NCI-H226 (cell line): ENCODE measurements around the gene NOLC1.

Experiments used
- DNase-seq: peaks from one replicate; pipeline ENCODE4 v3.0.0-alpha.2; 2015

NOLC1 gene

GRCh38 chr10:102151774-102152544, at the start of gene NOLC1:
TSS of gene NOLC1 (plus strand) at chr10:102152389. CDS start at chr10:102152411, 22 bp downstream.
- DNase-seq: peak; percentile 99

DNA sequence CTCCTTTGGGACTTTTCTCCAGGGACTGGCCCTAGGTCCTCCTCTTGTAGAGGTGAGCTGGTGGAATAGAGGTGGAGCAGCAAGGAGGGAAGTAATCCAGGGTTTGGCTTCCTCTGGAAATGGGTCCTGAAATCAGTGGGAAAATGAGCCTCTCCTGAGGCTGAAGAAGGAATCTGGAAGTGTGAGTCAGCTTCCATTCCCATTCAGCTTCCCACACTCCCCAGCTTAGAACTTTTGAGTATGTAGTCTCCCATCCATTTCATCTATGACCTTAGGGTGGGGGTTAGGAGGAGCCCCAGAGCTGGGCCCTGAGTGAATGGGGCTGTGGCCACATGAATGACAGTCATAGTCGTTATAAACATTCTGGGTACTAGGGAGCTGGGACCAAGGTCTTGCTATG, 49.8 kb upstream of the NOLC1 start:
- DNase-seq: no peak

GRCh38 chr10:102106998-102107397, 45.2 kb upstream of the NOLC1 start:
- DNase-seq: no peak

DNA sequence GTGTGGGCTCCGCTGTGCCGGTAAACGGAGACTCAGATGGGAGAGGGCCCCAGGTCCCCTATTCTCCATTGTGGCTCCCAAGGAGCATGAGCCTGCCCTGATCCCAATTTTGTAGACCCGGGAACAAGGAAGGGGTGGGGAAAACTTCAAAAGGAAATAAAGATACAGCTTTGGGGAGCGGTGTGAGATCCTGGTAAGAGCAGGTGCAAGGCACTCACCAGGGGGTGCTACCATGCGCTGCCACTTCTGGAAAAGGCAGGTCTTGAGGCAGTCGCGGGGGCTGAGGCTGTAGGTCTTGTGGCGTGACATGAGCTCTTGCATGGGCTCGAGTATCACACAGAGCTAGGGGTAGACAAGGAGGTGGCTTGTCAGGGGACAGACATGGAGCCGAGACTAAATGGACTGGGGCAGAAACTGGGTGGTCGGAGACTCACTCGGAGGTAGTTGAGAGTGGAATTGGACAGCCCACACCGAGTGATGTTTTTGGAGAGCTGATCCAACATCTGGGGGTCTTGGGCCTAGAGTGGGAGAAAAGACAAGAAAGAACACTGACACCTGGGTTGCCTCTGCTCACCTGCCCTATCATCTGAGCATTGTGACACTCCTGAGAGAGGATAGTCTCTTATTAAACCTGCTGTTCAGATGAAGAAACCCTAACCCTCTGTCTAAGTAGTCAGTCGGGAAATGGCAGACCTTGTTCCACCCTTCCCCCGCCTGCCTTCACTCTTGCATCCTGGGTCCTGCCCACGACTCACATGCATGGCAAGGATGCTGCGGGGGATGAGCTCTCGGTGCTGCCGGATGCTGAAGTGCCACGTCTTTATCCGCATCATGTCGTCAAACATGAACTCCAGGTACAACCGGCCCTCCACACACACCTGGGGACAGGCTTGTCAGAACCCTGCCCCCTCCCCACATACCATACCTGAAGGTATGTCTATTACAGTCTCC, 42.7 kb upstream of the NOLC1 start:
- no peak for DNase-seq

DNA sequence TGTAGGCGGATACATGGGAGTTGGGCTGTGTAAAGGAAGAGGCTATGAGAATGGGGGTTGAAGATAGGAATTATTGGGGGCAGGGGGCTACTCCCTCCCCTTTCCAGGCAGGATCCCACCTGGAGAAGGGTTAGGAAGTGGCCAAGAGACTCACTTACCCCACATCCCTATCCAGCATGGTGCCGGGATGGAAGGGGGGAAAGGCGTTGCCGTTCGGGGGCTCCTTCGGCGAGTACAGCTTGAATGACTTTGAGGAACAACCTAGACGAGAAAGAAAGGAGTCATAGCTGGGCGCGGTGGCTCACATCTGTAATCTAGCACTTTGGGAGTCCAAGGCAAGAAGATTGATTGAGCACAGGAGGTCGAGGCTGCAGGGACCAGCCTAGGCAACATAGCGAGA, 40.9 kb upstream of the NOLC1 start:
- DNase-seq: no peak

DNA sequence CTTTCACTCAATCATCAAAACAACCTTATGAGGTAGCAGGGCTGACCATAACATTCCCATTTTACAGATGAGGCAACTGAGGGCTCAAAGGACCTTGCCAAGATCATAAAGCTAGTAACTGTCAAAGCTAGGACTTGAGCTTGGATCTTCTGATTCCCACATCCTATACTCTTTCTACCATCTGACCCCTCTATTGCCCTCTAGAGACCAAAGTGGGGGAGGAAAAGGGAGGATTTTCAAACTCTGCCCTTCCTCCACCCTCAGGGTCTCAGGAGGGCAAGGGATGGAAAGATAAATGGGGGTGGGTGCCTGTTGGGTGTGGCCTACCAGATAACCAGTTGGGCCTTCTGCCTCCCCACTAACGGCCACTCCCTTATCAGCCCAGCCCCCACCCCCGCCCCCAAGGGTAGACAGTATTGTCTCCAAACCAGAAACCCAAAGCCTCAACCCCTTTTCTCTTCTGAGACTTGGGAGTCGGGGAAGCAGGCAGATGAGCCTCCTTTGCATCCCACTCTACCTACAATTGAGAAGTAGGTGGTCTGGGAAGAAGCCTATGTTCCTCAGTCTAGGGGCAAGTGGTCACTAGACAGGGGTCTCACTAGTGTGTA, 39.9 kb upstream of the NOLC1 start:
- no peak for DNase-seq

DNA sequence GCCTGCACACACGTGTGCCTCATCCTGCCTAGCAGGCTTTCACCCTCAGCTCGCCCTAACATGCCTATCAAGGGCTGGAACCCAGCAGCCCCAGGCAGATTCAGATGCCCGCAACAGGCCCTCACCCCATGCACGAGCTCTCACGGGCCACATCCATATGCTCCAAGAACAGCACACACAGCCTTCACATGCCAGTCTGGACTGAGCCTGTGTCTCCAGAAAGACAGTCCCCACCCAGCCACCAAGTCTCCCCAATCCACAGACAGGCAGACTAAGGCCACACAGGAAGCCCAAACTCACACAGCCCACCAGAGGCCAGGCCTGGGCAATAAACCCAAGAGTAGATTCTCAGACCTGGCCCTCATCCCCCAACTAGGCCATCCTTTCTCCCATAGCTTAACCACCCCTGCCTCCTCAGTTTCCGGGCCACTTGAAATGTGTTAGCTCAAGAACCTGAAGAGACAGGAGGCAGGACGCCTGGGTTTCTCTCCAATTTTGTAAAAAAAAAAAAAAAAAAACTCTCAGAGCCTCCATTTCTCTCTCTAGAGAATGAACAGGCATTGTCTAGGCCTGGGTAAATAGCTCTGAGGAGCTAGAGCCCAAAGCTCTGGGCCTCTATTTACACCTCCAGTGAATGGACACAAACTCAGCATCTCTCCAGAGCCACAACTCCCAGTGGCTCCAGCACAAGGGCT, 38.8 kb upstream of the NOLC1 start:
- DNase-seq: no peak

- no peak for DNase-seq
Measured at GRCh38 chr10:102113956-102114857, 38.0 kb upstream of the NOLC1 start.

GRCh38 chr10:102114861-102115618, 37.1 kb upstream of the NOLC1 start:
- peak; percentile 87 for DNase-seq

DNA sequence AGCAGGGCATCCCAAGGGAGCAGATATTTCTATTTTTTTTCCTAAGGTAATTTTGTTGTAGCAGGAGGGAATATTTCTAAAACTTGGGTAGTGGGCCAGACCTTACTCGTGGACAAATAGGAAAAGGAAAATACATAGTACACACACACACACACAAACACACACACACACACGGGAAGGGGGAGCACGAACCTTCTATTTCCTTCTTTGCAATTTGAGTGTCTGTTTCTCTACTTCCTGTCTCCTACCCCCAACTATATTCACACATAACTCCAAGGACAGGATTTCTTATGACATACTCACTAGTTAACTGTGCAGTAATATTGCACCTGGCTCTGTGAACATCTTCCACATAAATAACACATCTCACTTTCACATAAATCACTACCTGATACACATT, 36.4 kb upstream of the NOLC1 start:
- no peak for DNase-seq

DNA sequence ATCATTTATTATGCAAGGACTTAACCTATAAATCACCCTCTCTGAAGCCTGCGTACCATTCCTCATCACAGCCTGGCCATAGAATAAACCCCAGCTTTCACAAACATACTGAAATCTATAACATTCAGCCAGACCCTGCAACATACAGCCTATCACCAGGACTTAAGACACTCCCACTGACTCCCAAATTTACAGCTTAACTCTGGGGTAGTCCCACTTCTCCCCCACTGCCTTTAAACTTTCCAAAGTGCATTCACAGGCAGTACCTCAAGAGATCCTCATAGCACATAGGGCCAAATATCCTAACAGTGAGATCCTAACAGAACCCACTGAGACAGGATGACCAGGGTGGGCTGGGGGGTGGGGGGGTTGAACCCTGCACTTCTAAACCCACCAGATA, 35.5 kb upstream of the NOLC1 start:
- no peak for DNase-seq

- DNase-seq: peak; percentile 44
Measured at GRCh38 chr10:102117391-102118159, 34.6 kb upstream of the NOLC1 start.

GRCh38 chr10:102118867-102119266, 33.3 kb upstream of the NOLC1 start:
- no peak for DNase-seq

- peak; percentile 66 for DNase-seq
Measured at GRCh38 chr10:102119417-102120141, 32.6 kb upstream of the NOLC1 start.

DNA sequence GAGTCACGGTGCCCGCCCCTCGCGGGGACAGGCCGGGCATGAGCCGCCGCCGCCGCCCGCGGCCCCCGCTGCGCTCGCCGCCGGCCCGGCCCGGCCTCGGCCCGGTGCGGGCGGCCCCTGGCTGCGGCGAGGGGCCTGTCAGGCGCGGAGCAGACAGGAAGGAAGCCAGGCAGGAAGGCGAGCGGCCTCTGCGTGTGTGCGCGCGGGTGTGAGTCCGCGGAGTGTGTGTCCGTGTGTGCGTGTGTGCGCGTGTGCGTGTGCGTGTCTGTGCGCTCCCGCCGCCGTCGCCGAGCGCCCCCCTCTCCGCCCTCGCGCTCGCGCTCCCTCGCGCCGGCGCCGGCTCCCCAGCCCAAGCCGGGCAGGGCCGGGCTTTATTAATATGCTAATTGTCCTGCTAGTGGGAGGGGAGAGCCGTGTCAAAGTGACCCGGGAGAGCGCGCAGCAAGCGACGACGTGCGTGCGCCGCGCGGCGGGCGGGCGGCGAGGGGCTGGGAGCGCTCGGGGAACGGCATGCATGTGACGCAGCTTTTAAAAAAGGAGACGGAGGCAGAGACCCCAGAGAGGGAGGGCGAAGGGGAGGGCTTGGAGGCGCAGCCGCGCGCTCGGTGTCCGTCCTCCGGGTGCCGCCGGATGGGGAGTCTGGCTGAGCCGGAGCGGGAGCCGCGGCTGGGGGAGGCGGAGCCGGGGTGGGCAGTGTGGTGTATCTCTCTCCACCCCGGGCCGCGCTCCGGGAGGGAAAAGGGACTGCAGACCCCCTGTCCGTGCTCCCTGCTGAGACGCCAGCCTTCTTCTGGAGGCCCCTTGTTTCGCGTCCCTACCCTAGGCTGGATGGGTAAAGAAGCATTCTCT, 31.8 kb upstream of the NOLC1 start, which contains the start of gene LDB1:
LDB1 (minus strand) TSS at position 227 of the 849 bp plus-strand sequence. CDS start 258 bp downstream, outside the sequence.
- peak; percentile 68 for DNase-seq

DNA sequence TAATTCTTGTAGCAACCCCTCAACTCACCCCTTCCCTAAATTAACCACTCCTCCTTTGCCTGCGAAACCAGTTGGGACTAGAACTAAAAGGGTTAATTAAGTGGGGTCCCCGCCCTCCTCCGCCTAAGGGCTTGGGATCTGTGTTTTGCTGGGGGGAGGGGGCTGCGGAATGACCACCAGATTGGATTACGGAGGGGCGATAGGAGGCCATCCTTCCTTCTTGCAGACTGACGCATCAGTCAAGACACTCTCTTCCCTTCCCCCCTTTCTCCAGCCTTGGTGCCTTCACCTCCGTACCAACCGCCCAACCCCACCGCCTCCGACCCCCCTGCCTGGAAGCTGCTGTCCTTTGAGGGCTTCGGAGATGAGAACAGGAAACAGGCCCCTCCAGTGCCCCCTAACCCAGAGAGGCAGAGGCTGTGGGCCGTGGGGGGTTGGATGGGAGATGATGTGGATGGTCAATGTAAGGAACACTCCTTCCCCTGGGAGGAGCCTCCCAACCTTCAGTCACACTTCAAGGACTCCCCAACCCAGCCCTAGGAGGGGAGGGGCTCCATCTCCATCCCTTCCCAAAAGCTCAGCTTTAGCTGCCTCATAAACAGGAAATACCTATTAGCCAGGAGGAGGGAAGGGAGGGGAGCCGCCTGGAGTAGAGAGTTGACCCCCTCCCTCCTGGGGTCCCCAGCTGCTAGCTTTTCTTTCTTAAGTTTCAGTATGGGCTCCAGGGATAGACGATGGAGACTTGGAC, 31.0 kb upstream of the NOLC1 start:
- DNase-seq: peak; percentile 59

DNA sequence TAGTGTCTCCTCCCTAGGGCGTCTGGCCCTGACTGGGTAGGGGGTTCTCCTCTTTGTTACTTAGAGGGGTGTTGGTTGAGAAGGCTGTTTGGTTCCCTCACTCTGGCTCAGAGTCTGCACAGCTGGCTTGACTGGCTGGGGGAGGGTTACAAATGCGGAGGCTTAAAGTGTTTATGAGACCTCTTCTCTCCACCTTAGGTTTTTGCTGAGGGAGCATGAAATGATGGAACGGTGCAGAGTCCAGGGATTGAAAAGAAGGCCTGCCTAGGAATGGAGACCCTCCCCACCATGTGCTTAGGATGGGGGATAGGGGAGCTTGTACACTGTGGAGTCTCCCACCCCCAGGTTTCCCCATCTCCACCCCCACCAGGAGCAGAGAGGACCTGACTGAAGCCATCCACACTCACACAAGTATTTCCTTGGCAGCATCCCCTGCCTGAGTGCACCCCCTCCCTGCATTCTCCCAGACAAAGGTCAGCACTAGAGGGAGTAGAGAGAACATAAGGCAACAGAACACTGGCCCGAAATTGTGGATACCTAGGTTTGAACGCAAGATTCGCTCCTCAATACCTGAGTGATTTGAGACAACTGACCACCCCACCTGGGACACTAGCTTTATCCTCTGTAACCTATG, 30.3 kb upstream of the NOLC1 start:
- no peak for DNase-seq
